CD4-positive, alpha-beta T cell treated with Interleukin-21 for 1 hour (primary cell): ENCODE data around the gene HCN1.

Experiments used
- DNase-seq: peaks from one replicate; pipeline ENCODE4 v3.0.0-alpha.2; 2020

Gene HCN1

DNA sequence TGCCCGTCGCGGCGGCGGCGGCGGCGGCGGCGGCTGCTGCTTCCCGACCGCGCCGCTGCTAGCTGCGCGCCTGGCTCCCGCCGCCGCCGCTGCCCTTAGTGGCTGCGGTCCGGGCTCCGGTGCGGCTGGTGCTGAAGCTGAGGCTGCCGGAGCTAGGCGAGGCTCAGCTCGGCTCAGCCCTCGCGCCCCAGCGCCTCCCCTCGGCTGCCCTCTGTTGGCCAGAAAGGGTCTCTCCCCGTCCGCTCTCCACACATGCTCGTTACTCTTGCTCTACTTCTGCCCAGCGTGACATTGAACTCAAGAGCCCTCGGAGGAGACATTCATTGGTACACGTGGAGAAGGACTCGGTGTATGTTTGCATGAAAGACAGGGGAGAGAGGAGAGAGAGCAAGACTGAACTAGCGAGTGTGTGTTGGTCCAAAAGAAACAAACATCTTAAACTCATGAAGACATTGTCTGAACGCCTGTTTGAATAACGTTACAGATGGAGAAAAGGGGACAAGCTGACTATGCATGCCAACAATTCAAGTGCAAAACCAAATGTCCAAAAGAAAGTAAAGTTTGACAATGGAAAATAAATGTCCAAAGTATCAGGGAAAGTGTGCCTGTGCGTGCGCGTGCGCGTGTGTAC lies at the start of gene HCN1:
TSS of gene HCN1 (minus strand) at position 175 of the 631 bp plus-strand sequence.
- no peak for DNase-seq

- no peak for DNase-seq
These were observed 44.9 kb upstream of the HCN1 start for GRCh38 chr5:45741110-45741509.

GRCh38 chr5:45737153-45737552 lies 41.0 kb upstream of the HCN1 start:
- DNase-seq: no peak

GRCh38 chr5:45725537-45725936 lies 29.4 kb upstream of the HCN1 start:
- no peak for DNase-seq

DNA sequence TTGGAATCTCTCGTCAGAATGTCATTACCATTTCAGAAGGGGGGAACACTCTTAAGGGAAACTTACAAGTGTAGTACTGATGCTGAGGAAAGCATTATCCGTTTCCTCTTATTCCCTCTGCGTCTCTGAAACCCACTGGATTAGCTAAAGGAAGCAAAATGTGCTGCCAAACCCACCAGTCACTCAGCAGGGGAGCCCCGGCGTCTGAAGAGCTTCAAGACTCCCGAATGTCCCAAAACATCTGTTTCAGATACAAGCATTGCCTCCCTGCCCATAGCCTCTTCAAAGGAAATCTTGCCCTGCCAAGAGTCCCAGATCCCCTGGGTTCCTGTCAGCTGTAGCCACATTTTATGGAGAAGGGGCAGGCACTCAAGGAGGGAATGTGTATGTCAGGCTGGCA lies 1.0 kb upstream of the HCN1 start:
- no peak for DNase-seq

DNA sequence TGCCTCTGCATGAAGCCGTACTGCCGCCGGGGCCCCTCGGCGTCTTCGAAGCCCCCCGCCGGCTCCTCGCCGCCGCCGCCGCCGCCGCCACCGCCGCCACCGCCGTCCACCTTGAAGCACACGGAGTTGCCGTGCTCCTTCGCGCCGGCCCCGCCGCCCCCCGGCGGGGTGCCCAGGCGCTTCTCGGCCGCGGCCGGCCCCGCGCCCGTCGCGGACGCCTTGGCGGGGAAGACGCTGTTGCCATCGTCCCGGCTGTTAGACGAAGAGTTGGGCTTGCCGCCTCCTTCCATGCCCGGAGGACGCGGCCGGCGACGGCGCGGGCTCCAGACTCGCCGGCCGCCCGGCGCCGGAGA lies 400 bp downstream of the HCN1 start:
- no peak for DNase-seq

DNA sequence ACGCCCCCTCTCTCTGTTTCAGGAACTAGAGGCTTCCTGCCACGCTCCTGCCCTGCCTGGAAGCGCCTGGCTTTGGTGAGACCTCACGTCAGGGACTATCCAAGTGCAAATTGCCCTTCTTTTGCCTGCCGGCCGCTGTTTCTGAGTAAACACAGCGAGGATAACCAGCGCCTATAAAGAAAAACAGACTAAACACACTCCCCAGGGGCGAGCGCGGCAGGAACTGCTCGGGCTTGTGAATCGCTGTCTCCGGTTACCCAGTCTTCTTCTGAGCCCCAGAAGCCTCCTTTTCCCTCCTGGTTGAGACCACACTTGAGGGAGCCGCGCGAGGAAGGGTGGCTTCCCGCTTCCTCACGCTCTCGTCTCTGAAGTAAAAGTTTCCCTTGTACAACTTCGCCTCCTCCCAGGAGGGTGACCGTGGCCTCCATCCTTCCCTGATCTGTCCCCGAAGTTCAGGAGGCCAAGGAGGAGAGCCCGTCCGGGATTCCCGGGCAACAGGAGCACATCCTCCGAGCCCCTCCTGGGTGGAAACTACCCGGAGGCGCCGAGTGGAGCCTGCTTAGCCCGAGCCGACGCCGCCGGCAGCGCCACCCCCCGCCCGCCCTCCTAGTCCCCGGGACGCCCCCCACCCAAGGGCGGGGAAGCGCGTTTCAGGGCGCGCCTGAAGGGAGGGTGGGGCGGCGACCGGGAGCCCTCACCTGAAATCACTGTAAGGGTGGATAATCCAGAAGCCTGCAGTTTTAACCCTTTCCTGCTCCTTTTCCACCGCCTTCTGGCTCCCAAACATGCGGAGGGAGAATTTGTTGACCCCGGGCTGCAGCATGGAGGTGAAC lies 993 bp downstream of the HCN1 start:
- DNase-seq: no peak

DNA sequence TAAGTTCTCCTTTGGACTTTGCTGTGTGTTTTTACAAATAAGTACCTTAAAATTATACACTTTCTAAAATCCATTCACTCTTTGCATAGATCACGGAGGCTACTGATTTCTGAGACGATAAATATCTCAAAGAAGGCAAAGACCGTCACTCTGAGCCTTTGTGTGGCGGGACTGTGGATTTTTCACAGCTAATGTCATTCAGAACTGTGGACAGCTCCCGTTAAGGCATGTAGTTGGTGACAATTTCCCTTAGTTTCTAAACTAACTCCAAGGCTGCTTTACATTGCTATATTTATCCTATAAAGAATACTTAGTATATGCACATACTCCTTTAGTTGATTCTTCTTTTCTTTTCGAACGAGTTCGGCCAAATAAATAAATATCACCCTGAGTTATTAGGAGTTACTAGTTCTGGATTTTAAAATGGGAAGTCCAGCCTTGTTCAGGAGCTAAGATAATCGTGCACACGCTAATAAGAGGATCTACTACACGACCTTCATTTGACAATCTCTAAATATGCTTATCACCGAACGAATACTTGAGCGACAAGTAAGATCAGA lies 1.8 kb downstream of the HCN1 start:
- DNase-seq: no peak

DNA sequence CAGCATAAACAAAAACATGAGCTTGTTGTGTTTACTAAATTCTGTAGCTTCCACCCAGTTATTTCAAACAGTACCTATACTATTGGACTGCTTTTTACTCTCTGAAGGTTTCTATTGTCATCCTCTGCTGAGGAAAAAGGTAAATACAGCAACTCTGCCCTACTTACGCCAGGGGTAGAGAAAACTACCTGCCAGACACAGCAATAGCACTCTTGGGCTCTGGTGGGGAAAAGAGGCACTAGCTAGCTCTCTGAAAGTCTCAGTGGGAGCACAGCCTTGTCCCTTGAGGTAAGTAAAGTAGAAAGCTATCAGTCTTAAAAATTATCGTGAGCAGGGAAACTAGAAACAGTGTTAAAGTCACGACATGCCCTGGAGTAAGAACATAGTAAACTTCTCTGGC lies 3.7 kb downstream of the HCN1 start:
- no peak for DNase-seq

DNA sequence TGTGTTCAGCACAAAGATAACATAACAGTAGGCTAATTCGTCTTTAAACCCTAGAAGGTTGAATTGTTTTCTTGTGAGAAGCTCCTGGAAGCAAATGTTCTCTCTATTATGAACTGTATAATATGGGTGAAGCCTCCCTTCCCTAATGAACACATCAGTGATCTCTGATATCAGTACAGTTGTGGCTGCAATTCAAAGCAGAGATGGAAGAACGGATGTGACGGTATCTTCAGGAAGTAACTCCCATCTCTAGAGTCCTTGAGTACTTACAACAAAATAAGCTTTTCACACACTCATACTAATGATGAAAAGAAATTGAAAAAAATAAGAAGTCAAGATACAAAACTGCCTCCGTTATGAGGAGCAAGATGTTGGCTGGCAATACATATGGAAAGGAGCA lies 4.5 kb downstream of the HCN1 start:
- no peak for DNase-seq

GRCh38 chr5:45687701-45688100 lies 8.5 kb downstream of the HCN1 start:
- DNase-seq: no peak

GRCh38 chr5:45686620-45687019 lies 9.6 kb downstream of the HCN1 start:
- no peak for DNase-seq

DNA sequence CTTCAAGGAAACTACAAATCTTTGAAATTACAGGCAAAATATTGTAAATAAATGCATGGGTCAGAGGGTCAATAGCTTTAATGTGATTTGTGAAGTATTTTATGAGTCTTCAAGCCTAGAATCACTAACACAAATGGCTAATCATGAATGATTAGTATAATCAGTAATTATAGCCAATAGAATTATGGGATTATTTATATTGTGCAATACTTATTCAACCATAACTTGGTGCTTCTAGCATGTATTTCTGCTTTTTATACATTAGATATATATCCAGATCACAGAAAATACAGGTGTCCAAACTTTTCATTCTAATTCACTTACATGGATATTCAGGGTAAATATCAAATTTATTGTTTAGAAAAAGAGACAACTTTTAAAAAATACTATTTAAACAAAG lies 12.1 kb downstream of the HCN1 start:
- DNase-seq: no peak

DNA sequence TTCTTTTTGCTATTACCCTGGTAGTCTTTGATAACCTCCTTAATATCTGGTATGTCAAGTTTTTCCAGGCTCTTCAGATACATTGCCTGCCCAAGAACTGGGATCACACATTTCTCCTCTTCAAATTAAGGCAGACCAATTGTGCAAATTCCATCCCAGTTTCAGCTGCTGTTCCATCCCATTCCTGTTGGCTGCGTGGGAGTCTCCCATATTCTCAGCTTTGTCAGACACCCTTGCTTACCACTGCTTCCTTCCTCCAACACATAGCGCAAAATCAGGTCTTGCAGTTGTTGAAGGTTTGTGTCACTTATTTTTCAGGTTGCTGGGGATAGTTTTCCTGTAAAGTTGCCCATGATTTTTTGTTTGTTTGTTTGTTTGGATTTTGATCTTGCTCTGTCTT lies 15.2 kb downstream of the HCN1 start:
- no peak for DNase-seq

DNA sequence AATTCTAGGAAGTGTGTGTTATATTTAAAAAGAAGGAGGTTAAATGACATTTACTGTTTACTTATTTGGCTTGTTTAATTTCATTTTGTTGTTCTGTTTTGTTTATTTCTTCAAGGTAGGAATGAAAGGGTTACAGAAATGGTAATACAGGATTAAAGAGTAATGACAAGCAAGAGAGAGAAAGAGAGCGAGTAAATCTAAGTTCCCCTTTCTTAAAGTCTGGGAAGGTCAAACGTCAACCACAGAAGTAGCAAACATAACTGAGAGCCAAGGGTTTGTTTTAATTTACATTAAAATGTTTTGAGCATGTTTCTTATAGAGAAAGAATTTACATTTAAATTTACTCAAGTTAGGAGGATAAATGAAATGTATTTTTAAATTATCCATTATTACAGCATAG lies 18.7 kb downstream of the HCN1 start:
- DNase-seq: no peak

DNA sequence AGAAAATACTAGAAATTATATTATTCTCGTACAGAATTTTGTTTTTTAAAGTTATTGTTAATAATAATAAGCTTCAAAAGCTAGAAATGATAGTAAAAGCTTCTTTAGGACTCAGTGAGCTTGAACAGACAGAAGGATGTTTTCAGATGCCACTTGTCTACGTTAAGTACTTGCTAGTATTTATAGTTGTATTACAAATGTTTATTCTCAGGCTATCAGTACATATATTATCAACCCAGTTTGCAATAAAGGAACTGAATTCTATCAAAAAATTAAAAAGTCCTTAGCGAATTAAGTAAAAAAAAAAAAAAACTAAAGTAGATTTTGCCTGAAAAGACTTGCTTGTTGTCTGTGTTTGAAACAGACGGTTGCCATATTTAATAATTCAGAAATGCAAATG lies 23.9 kb downstream of the HCN1 start:
- no peak for DNase-seq

- no peak for DNase-seq
These were observed 47.4 kb downstream of the HCN1 start for GRCh38 chr5:45648744-45649143.

DNA sequence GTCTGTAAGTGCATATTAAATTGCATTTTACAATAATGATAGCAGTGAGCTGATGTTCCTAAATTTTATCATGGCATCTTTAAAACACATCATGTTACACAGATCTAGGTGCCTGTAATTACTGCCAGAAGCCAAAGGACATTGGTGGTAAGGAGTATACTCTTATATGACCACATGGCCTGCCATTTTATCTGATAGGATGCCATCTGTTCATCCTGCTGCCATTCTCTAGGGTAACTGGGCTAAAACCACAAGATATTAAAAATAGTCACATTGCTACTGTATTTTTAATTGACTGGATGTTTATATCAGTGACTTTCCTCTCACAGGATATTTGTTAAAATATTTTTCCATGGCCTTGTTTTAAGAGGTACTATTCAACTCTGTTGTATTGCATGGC lies 53.1 kb downstream of the HCN1 start:
- DNase-seq: no peak

DNA sequence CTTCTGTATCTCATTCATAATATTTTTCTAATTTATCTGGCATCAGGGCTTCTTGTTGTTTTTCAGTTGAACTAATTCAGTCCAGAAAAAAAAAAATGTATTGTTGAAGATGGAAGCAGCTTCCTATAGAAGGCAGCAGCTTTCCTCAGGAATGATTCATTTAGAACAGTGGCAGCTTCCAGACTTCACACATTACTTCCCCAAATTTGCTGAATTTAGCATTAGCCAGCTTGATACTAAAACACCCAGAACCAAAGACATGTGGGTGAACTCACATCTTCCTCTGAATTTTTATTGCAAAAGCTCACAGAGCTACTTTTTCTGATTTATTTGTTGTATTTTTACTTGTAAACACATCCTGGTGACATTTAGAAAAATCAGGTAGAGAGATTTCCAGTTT lies 53.8 kb downstream of the HCN1 start:
- no peak for DNase-seq

- no peak for DNase-seq
These were observed 57.1 kb downstream of the HCN1 start for GRCh38 chr5:45639040-45639439.

DNA sequence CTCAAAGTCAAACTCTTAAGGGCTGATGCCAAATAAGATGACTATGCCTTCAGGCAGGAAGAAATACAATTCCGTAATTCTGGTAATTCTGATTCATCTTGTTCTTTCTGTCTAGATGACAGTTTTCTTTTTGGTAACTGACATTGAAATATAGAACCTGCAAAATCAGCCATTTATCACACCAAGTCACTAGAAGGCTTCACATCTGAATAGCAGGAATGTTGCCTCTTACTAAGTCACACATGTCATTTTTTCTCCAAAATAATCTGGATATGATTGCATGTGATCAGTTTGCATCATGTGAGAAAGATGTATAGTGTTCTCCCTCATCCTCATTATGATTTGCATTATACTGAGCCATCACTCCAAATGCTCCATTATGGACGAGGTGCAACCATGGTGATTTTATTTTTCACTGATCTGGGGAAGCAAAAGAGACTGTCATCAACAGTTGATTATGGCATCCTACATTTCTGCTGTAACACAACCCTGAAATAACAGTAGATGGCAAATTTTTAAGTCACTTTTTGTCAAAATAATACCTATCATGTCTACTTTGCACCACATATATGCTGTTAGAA lies 69.0 kb downstream of the HCN1 start:
- no peak for DNase-seq

DNA sequence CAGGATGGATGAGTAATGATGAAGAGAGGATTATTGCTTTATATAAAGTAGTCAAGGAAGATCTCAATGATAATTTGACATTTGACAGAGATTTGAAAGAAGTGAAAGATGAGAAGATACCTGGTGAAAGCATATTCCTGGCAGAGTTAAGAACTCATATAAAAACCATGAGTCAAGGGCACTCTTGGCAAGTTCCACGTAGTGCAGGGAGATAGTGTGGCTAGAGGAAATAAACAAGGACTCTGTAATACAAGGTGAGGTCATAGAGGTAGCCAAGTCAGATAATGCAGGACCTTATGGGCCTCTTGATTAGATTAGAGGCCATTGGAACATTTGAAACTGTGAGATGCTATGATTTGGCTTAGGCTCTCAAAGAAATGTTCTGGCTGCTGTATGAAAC lies 72.3 kb downstream of the HCN1 start:
- DNase-seq: no peak

DNA sequence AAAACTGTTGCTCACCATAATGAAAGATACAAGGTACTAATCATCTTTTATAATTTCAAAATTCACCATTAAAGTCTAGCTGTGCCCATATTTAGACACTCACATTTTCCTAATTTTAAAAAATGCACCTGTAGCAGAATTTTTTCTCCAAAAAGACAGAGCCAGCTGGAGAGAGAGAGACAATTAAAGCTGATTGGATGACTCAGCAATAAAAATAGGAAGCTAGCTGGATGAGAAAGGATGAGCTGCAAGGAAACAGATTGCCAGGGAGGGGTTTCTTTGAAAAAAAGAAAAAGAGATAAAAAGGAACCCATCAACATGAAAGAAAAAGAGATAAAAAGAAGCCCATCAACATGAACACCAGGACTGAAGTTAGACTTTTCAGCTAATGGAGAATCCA lies 73.8 kb downstream of the HCN1 start:
- no peak for DNase-seq

DNA sequence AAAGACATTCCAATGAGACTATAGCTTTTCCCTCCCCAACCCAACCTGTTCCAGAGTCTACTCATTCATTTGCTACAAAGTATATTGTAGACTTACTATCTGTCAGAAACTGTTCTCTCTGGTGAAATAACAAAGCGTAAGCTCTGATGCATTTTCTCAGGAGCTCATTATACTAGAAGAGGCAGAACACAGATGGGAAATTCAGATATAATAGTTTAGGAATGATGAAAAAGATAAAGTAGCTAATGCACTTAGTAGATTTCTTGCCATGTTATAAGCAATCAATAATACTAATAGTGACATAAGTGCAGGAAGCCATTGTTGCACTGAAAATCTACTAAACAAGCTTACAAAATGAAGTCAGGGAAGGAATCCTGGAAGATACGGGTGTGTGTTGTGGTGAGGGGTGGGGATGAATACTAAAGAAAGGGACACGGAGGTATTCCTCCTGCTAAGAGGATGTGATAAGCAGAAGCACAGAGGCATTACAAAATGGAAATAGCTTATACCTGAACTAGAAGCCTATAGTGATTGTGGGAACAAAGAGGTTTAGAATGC lies 78.2 kb downstream of the HCN1 start:
- DNase-seq: no peak
